OCI-LY7 (cell line): Measurements from ENCODE around the gene NAMPT. TPM values are rescaled to one million over a fixed set of nuclear protein-coding genes. Genes with fewer than 3 reads are reported as not detected.

Experiments
- BruUV-seq: library from RNA; stranded (reverse); fragments of 400-500 nt; replicated peaks from 2 replicates; lab custom pipeline; 2021; lab: Mats Ljungman, UMichigan
- CTCF ChIA-PET: fragments of 300-600 bp; sonication (Branson Sonifier 250); formaldehyde crosslinking; loops from one replicate; lab custom pipeline; 2022; ENCODE audit warnings: antibody characterized with exemption; ENCODE audit not compliant: unreplicated experiment; lab: Charles Lee
- POLR2A ChIA-PET: fragments of 300-600 bp; sonication (Branson Sonifier 250); formaldehyde crosslinking; loops from one replicate; lab custom pipeline; 2022; ENCODE audit warnings: antibody characterized with exemption; lab: Charles Lee
- DNase-seq: peaks from one replicate; pipeline ENCODE4 v3.0.0-alpha.2; 2015; ENCODE audit warnings: low spot score
- H2AFZ ChIP-seq: fragments of 200-600 bp; sonication (generic), shearing (Covaris generic); 2 replicates; pipeline ENCODE4 v1.6.1; 2014; ENCODE audit warnings: mild to moderate bottlenecking, antibody characterized with exemption, low read length, moderate library complexity
- H3K27ac ChIP-seq: fragments of 200-600 bp; sonication (generic); 2 replicates; pipeline ENCODE4 v1.5.1; 2014; ENCODE audit warnings: mixed run types, low read depth, mild to moderate bottlenecking, moderate library complexity, low read length, inconsistent platforms; ENCODE audit not compliant: poor library complexity, severe bottlenecking
- H3K36me3 ChIP-seq: fragments of 200-600 bp; sonication (generic); 2 replicates; pipeline ENCODE4 v1.6.1; 2014; ENCODE audit warnings: mild to moderate bottlenecking, antibody characterized with exemption, low read length, moderate library complexity, mixed read lengths; ENCODE audit not compliant: insufficient read depth
- H3K4me1 ChIP-seq: fragments of 200-600 bp; sonication (generic); 2 replicates; pipeline ENCODE4 v1.5.1; 2014; ENCODE audit warnings: mild to moderate bottlenecking, low read length; ENCODE audit not compliant: insufficient read depth, poor library complexity, severe bottlenecking
- H3K4me2 ChIP-seq: fragments of 200-600 bp; sonication (generic); 2 replicates; pipeline ENCODE4 v1.6.1; 2014; ENCODE audit warnings: mild to moderate bottlenecking, low read length
- H3K4me3 ChIP-seq: fragments of 200-600 bp; sonication (generic); 2 replicates; pipeline ENCODE4 v1.5.1; 2014; ENCODE audit warnings: mild to moderate bottlenecking, low read depth, low read length; ENCODE audit not compliant: poor library complexity, severe bottlenecking
- H3K79me2 ChIP-seq: fragments of 200-600 bp; sonication (generic); 2 replicates; pipeline ENCODE4 v1.6.1; 2016; ENCODE audit warnings: low read depth, mild to moderate bottlenecking, low read length, moderate library complexity, mixed read lengths; ENCODE audit not compliant: insufficient read depth
- H3K9me2 ChIP-seq: fragments of 200-600 bp; sonication (generic); 2 replicates; pipeline ENCODE4 v1.6.1; 2016; ENCODE audit warnings: mild to moderate bottlenecking, low read length, mixed read lengths; ENCODE audit not compliant: insufficient read depth
- H3K9me3 ChIP-seq: fragments of 200-600 bp; sonication (generic); 2 replicates; pipeline ENCODE4 v1.6.1; 2014; ENCODE audit warnings: mild to moderate bottlenecking, mixed run types, low read length, mixed read lengths
- H4K20me1 ChIP-seq: fragments of 200-600 bp; sonication (generic); 2 replicates; pipeline ENCODE4 v1.6.1; 2014; ENCODE audit warnings: mild to moderate bottlenecking, antibody characterized with exemption, low read length, moderate library complexity, mixed read lengths; ENCODE audit not compliant: insufficient read depth
- CTCF ChIP-seq: fragments of 200-600 bp; sonication (generic); conservative IDR thresholded peaks from 2 replicates; pipeline ENCODE4 v1.5.1; 2014; ENCODE audit warnings: mild to moderate bottlenecking, antibody characterized with exemption, low read length, moderate library complexity, mixed read lengths
- EZH2phosphoT487 ChIP-seq: fragments of 200-600 bp; sonication (generic); IDR thresholded peaks from 2 replicates; pipeline ENCODE4 v1.6.1; 2018; ENCODE audit warnings: low read depth, borderline replicate concordance, mild to moderate bottlenecking, mixed run types, antibody characterized with exemption, low read length, moderate library complexity, mixed read lengths
- intact Hi-C: fragments of 100-400 bp; cut with micrococcal nuclease; formaldehyde crosslinking; loops from one replicate; pipeline ENCODE4 v1.10.0; 2022; ENCODE audit not compliant: unreplicated experiment
- total RNA-seq, 2 experiments: library from RNA; depleted of rRNA in 1 of 2; stranded (reverse); fragments of >200 nt in 1 of 2; shearing (Covaris generic) in 1 of 2; gene quantifications; 2 replicates each; pipeline ENCODE4 v1.2.3, GENCODE V29; 2014 to 2022

NAMPT gene
- total RNA-seq, 2 experiments from 2014 or later: 20.7 to 82.2 TPM

- CTCF ChIA-PET: no interaction called here
- Histone ChIP-seq H3K36me3 (no peaks in the 10 kb centered on the region), H3K4me3 (no peak overlapping the region), H2AFZ (no peak overlapping the region), H3K27ac (no peak overlapping the region), H4K20me1 (no peaks in the 10 kb centered on the region), H3K9me2 (no peaks in the 10 kb centered on the region), H3K4me2 (no peak overlapping the region), H3K79me2 (no peaks in the 10 kb centered on the region), H3K9me3 (no peaks in the 10 kb centered on the region), H3K4me1 (no peaks in the 10 kb centered on the region)
- DNase-seq: no peak
- TF ChIP-seq CTCF (no peak), EZH2phosphoT487 (no peak)
- BruUV-seq: no TSS peak
- POLR2A ChIA-PET: interaction anchor here (0.6 kb wide), 1 partner anchor 36 kb away, joined by 3 read pairs; no protein-coding TSS in a partner anchor
- intact Hi-C loops: no loop called here
Observed at GRCh38 chr7:106239406-106239805, 45.4 kb downstream of the NAMPT start.

GRCh38 chr7:106238830-106239229 lies 46.0 kb downstream of the NAMPT start:
- Histone ChIP-seq H3K79me2 (no peaks in the 10 kb centered on the region), H3K4me3 (no peak overlapping the region), H3K9me3 (no peaks in the 10 kb centered on the region), H3K4me1 (no peaks in the 10 kb centered on the region), H4K20me1 (no peaks in the 10 kb centered on the region), H3K4me2 (no peak overlapping the region), H3K27ac (no peak overlapping the region), H3K36me3 (no peaks in the 10 kb centered on the region), H3K9me2 (no peaks in the 10 kb centered on the region), H2AFZ (no peak overlapping the region)
- BruUV-seq: no TSS peak
- intact Hi-C loops: no loop called here
- TF ChIP-seq EZH2phosphoT487: no peak
- no peak for TF ChIP-seq CTCF
- POLR2A ChIA-PET: no interaction called here
- CTCF ChIA-PET: no interaction called here
- DNase-seq: no peak

GRCh38 chr7:106236065-106236464 lies 48.7 kb downstream of the NAMPT start:
- H3K27ac ChIP-seq: no peak overlapping the region
- BruUV-seq: no TSS peak
- TF ChIP-seq EZH2phosphoT487: no peak
- TF ChIP-seq CTCF: no peak
- no peaks in the 10 kb centered on the region for H4K20me1 ChIP-seq
- H3K36me3 ChIP-seq: no peaks in the 10 kb centered on the region
- H3K4me3 ChIP-seq: no peak overlapping the region
- H3K9me3 ChIP-seq: no peaks in the 10 kb centered on the region
- no peak overlapping the region for H3K4me2 ChIP-seq
- intact Hi-C loops: no loop called here
- H3K4me1 ChIP-seq: no peaks in the 10 kb centered on the region
- H2AFZ ChIP-seq: no peak overlapping the region
- ChIA-PET POLR2A (interaction anchor here (1.6 kb wide), 1 partner anchor 19 kb away, joined by 3 read pairs; no protein-coding TSS in a partner anchor), CTCF (no interaction called here)
- H3K79me2 ChIP-seq: no peaks in the 10 kb centered on the region
- no peaks in the 10 kb centered on the region for H3K9me2 ChIP-seq
- DNase-seq: no peak
